ENCODE measurements around the gene SLC27A6. TPM values are rescaled to one million over a fixed set of nuclear protein-coding genes. Genes with fewer than 3 reads are reported as not detected.

SLC27A6 gene
- polyA plus RNA-seq, 1 donor (not counting 4 experiments of a cell fraction or from before 2014, with no cell fraction given), result 0.80 TPM

- TF ChIP-seq EZH2 (IDR thresholded peaks at IDR 0.05; ENCODE audit: low read length), result no peak
- H3K4me1 ChIP-seq (ENCODE audit: control insufficient read depth, extremely low read depth, insufficient read depth, low read length), result peaks cover 12% of the 10 kb centered on the region
- no peaks in the 10 kb centered on the region for H3K79me2 ChIP-seq (ENCODE audit: control insufficient read depth, insufficient read depth, low read length)
- FAIRE-seq (no peak), DNase-seq (ENCODE audit: low read depth, low spot score) (no peak)
- H3K9ac ChIP-seq (ENCODE audit: control insufficient read depth, extremely low read depth, insufficient read depth, low read length), result no peak overlapping the region
- H2AFZ ChIP-seq (ENCODE audit: control insufficient read depth, low read length), result no peak overlapping the region
- no peaks in the 10 kb centered on the region for H3K9me3 ChIP-seq (ENCODE audit: control insufficient read depth, low read depth, low read length)
- H3K4me3 ChIP-seq (ENCODE audit: control insufficient read depth in 2 of 3, extremely low read depth in 1 of 3, insufficient read depth in 2 of 3, low read depth in 1 of 3, low read length in 3 of 3), result peak overlapping the region in 1 of 3 experiments; percentile 67
- no peaks in the 10 kb centered on the region for H3K36me3 ChIP-seq (ENCODE audit: control insufficient read depth in 2 of 2, extremely low read depth in 1 of 2, insufficient read depth in 2 of 2, low read length in 2 of 2)
- H3K27me3 ChIP-seq (ENCODE audit: control insufficient read depth, extremely low read depth, insufficient read depth, low read length), result peaks cover 10% of the 10 kb centered on the region
- H3K27ac ChIP-seq (ENCODE audit: control insufficient read depth, insufficient read depth, low read length), result no peak overlapping the region
- dilution Hi-C loops (cut with MboI; ENCODE audit: extremely low pct_ligation_motif_present, low sequenced_read_pairs), result no loop called here
- no peaks in the 10 kb centered on the region for H3K9me1 ChIP-seq (ENCODE audit: control insufficient read depth, extremely low read depth, insufficient read depth, low read length)
- H3K4me2 ChIP-seq (ENCODE audit: control insufficient read depth, extremely low read depth, insufficient read depth, low read depth, low read length), result peak overlapping the region; percentile 60
- H4K20me1 ChIP-seq (ENCODE audit: control insufficient read depth, extremely low read depth, insufficient read depth, low read length), result no peaks in the 10 kb centered on the region
These were observed 1.1 kb downstream of the SLC27A6 start for GRCh38 chr5:128966375-128966774.

GRCh38 chr5:128966846-128967245, 1.6 kb downstream of the SLC27A6 start:
- no peak for TF ChIP-seq EZH2 (IDR thresholded peaks at IDR 0.05; ENCODE audit: low read length)
- Histone ChIP-seq H3K27ac (ENCODE audit: control insufficient read depth, insufficient read depth, low read length) (no peak overlapping the region), H3K9me3 (ENCODE audit: control insufficient read depth, low read depth, low read length) (no peaks in the 10 kb centered on the region), H3K4me1 (ENCODE audit: control insufficient read depth, extremely low read depth, insufficient read depth, low read length) (peaks cover 12% of the 10 kb centered on the region), H3K79me2 (ENCODE audit: control insufficient read depth, insufficient read depth, low read length) (no peaks in the 10 kb centered on the region), H3K9ac (ENCODE audit: control insufficient read depth, extremely low read depth, insufficient read depth, low read length) (no peak overlapping the region), H2AFZ (ENCODE audit: control insufficient read depth, low read length) (no peak overlapping the region), H3K4me3 (ENCODE audit: control insufficient read depth in 2 of 3, extremely low read depth in 1 of 3, insufficient read depth in 2 of 3, low read depth in 1 of 3, low read length in 3 of 3) (no peak overlapping the region), H3K36me3 (ENCODE audit: control insufficient read depth in 2 of 2, extremely low read depth in 1 of 2, insufficient read depth in 2 of 2, low read length in 2 of 2) (no peaks in the 10 kb centered on the region), H3K4me2 (ENCODE audit: control insufficient read depth, extremely low read depth, insufficient read depth, low read depth, low read length) (peak overlapping the region; percentile 60), H4K20me1 (ENCODE audit: control insufficient read depth, extremely low read depth, insufficient read depth, low read length) (no peaks in the 10 kb centered on the region), H3K27me3 (ENCODE audit: control insufficient read depth, extremely low read depth, insufficient read depth, low read length) (peaks cover 10% of the 10 kb centered on the region), H3K9me1 (ENCODE audit: control insufficient read depth, extremely low read depth, insufficient read depth, low read length) (no peaks in the 10 kb centered on the region)
- FAIRE-seq, result no peak
- no peak for DNase-seq (ENCODE audit: low read depth, low spot score)
- dilution Hi-C loops (cut with MboI; ENCODE audit: extremely low pct_ligation_motif_present, low sequenced_read_pairs), result no loop called here

GRCh38 chr5:128973244-128973643, 8.0 kb downstream of the SLC27A6 start:
- no peak for DNase-seq (ENCODE audit: low read depth, low spot score)
- H3K9me1 ChIP-seq (ENCODE audit: control insufficient read depth, extremely low read depth, insufficient read depth, low read length), result no peaks in the 10 kb centered on the region
- no peaks in the 10 kb centered on the region for H3K27me3 ChIP-seq (ENCODE audit: control insufficient read depth, extremely low read depth, insufficient read depth, low read length)
- H3K36me3 ChIP-seq (ENCODE audit: control insufficient read depth in 2 of 2, extremely low read depth in 1 of 2, insufficient read depth in 2 of 2, low read length in 2 of 2), result no peaks in the 10 kb centered on the region
- dilution Hi-C loops (cut with MboI; ENCODE audit: extremely low pct_ligation_motif_present, low sequenced_read_pairs), result no loop called here
- FAIRE-seq, result no peak
- H3K4me2 ChIP-seq (ENCODE audit: control insufficient read depth, extremely low read depth, insufficient read depth, low read depth, low read length), result no peak overlapping the region
- no peak for TF ChIP-seq EZH2 (IDR thresholded peaks at IDR 0.05; ENCODE audit: low read length)
- TF ChIP-seq, protein P1, sequence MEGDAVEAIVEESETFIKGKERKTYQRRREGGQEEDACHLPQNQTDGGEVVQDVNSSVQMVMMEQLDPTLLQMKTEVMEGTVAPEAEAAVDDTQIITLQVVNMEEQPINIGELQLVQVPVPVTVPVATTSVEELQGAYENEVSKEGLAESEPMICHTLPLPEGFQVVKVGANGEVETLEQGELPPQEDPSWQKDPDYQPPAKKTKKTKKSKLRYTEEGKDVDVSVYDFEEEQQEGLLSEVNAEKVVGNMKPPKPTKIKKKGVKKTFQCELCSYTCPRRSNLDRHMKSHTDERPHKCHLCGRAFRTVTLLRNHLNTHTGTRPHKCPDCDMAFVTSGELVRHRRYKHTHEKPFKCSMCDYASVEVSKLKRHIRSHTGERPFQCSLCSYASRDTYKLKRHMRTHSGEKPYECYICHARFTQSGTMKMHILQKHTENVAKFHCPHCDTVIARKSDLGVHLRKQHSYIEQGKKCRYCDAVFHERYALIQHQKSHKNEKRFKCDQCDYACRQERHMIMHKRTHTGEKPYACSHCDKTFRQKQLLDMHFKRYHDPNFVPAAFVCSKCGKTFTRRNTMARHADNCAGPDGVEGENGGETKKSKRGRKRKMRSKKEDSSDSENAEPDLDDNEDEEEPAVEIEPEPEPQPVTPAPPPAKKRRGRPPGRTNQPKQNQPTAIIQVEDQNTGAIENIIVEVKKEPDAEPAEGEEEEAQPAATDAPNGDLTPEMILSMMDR (optimal IDR thresholded peaks at IDR 0.05 in 1 of 3, IDR thresholded peaks at IDR 0.05 in 1 of 3, conservative IDR thresholded peaks at IDR 0.05 in 1 of 3; ENCODE audit: extremely low read depth in 1 of 3, insufficient read depth in 2 of 3, low read length in 3 of 3), result no peak
- no peaks in the 10 kb centered on the region for H4K20me1 ChIP-seq (ENCODE audit: control insufficient read depth, extremely low read depth, insufficient read depth, low read length)
- no peak overlapping the region for H3K4me3 ChIP-seq (ENCODE audit: control insufficient read depth in 2 of 3, extremely low read depth in 1 of 3, insufficient read depth in 2 of 3, low read depth in 1 of 3, low read length in 3 of 3)
- H3K27ac ChIP-seq (ENCODE audit: control insufficient read depth, insufficient read depth, low read length), result no peak overlapping the region
- no peaks in the 10 kb centered on the region for H3K9me3 ChIP-seq (ENCODE audit: control insufficient read depth, low read depth, low read length)
- H3K9ac ChIP-seq (ENCODE audit: control insufficient read depth, extremely low read depth, insufficient read depth, low read length), result no peak overlapping the region
- H3K79me2 ChIP-seq (ENCODE audit: control insufficient read depth, insufficient read depth, low read length), result no peaks in the 10 kb centered on the region
- no peaks in the 10 kb centered on the region for H3K4me1 ChIP-seq (ENCODE audit: control insufficient read depth, extremely low read depth, insufficient read depth, low read length)
- H2AFZ ChIP-seq (ENCODE audit: control insufficient read depth, low read length), result no peak overlapping the region
